Measurements from ENCODE around the gene SPP1.

SPP1 gene

DNA sequence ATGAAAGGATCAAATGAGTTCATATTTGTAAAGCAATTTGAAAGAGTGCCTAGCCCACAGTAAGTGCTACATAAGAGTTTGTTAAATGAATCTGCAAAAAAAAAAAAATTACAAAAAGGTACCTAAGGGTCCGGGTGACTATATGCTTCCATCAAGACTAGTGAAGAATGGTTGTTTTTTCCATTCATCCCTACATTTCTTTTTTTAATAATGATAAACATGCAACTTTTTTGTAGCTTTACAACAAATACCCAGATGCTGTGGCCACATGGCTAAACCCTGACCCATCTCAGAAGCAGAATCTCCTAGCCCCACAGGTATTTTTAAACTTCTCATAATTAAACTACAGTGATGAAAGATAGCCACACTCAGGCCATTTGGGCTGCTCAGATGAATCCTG lies 4.3 kb downstream of the SPP1 start:
- H3K9me3 ChIP-seq (ENCODE audit: control insufficient read depth, insufficient read depth, low read depth, low read length): no peaks in the 10 kb centered on the region
- H3K27ac ChIP-seq (ENCODE audit: extremely low read depth, low read depth, low read length): no peak overlapping the region
- no peak for TF ChIP-seq ZNF544 (tag by site-specific recombination; IDR thresholded peaks at IDR 0.05)
- no peak for TF ChIP-seq SP3 (tag by site-specific recombination; IDR thresholded peaks at IDR 0.05)
- no peak for TF ChIP-seq ZNF658 (tag by site-specific recombination; IDR thresholded peaks at IDR 0.05)
- no peak for TF ChIP-seq ZFP3 (tag by site-specific recombination; IDR thresholded peaks at IDR 0.05; ENCODE audit: low read depth)
- H3K4me1 ChIP-seq (ENCODE audit: control insufficient read depth, insufficient read depth, low read length): no peaks in the 10 kb centered on the region
- no peak overlapping the region for H3K4me3 ChIP-seq (ENCODE audit: low read depth, low read length)
- ChIA-PET CTCF (interaction anchor here (0.6 to 0.7 kb wide), 2 partner anchors 62 to 949 kb away, joined by 3 read pairs; no protein-coding TSS in a partner anchor), POLR2A (no interaction called here)
- H3K36me3 ChIP-seq (ENCODE audit: control insufficient read depth in 2 of 2, insufficient read depth in 1 of 2, low read length in 2 of 2): no peaks in the 10 kb centered on the region

DNA sequence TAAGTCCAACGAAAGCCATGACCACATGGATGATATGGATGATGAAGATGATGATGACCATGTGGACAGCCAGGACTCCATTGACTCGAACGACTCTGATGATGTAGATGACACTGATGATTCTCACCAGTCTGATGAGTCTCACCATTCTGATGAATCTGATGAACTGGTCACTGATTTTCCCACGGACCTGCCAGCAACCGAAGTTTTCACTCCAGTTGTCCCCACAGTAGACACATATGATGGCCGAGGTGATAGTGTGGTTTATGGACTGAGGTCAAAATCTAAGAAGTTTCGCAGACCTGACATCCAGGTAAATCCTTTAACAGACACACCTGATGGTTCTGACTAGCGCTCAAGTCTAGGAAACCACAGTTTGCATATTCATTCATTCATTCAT lies 6.0 kb downstream of the SPP1 start:
- POLR2A ChIA-PET: no interaction called here
- Histone ChIP-seq H3K27ac (ENCODE audit: extremely low read depth, low read depth, low read length) (no peak overlapping the region), H3K36me3 (ENCODE audit: control insufficient read depth in 2 of 2, insufficient read depth in 1 of 2, low read length in 2 of 2) (no peaks in the 10 kb centered on the region), H3K9me3 (ENCODE audit: control insufficient read depth, insufficient read depth, low read depth, low read length) (no peaks in the 10 kb centered on the region), H3K4me3 (ENCODE audit: low read depth, low read length) (no peak overlapping the region), H3K4me1 (ENCODE audit: control insufficient read depth, insufficient read depth, low read length) (no peaks in the 10 kb centered on the region)
- CTCF ChIA-PET: no interaction called here
- TF ChIP-seq ZNF610 (tag by site-specific recombination; IDR thresholded peaks at IDR 0.05; ENCODE audit: borderline replicate concordance) (no peak), WT1 (tag by site-specific recombination; IDR thresholded peaks at IDR 0.05) (no peak), ZNF202 (tag by site-specific recombination; IDR thresholded peaks at IDR 0.05; ENCODE audit: borderline replicate concordance) (no peak)
- TF ChIP-seq, protein P1, sequence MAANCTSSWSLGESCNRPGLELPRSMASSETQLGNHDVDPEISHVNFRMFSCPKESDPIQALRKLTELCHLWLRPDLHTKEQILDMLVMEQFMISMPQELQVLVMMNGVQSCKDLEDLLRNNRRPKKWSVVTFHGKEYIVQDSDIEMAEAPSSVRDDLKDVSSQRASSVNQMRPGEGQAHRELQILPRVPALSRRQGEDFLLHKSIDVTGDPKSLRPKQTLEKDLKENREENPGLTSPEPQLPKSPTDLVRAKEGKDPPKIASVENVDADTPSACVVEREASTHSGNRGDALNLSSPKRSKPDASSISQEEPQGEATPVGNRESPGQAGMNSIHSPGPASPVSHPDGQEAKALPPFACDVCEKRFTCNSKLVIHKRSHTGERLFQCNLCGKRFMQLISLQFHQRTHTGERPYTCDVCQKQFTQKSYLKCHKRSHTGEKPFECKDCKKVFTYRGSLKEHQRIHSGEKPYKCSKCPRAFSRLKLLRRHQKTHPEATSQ (tag by site-specific recombination; IDR thresholded peaks at IDR 0.05): no peak
- TF ChIP-seq, protein P2, sequence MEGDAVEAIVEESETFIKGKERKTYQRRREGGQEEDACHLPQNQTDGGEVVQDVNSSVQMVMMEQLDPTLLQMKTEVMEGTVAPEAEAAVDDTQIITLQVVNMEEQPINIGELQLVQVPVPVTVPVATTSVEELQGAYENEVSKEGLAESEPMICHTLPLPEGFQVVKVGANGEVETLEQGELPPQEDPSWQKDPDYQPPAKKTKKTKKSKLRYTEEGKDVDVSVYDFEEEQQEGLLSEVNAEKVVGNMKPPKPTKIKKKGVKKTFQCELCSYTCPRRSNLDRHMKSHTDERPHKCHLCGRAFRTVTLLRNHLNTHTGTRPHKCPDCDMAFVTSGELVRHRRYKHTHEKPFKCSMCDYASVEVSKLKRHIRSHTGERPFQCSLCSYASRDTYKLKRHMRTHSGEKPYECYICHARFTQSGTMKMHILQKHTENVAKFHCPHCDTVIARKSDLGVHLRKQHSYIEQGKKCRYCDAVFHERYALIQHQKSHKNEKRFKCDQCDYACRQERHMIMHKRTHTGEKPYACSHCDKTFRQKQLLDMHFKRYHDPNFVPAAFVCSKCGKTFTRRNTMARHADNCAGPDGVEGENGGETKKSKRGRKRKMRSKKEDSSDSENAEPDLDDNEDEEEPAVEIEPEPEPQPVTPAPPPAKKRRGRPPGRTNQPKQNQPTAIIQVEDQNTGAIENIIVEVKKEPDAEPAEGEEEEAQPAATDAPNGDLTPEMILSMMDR (tag by site-specific recombination; IDR thresholded peaks at IDR 0.05): no peak

DNA sequence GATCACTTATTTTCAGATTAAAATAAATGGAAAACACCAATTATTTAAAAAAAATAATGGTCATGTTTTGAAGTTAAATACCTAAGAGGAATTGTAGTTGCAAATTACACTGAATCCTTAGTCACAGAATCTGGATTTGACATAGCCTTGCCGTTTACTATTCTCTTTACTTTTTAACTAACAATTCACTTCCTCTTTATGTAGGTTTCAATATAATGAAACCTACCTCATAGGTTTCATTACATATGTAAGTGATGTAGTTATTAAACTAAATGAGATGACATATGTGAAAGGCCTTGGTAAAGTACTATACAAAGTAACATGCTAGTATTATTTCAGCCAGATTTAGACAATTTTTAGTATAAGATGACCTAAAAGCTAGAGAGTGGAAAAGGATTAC lies 6.5 kb downstream of the SPP1 start:
- Histone ChIP-seq H3K27ac (ENCODE audit: extremely low read depth, low read depth, low read length) (no peak overlapping the region), H3K9me3 (ENCODE audit: control insufficient read depth, insufficient read depth, low read depth, low read length) (no peaks in the 10 kb centered on the region), H3K4me3 (ENCODE audit: low read depth, low read length) (no peak overlapping the region), H3K36me3 (ENCODE audit: control insufficient read depth in 2 of 2, insufficient read depth in 1 of 2, low read length in 2 of 2) (no peaks in the 10 kb centered on the region), H3K4me1 (ENCODE audit: control insufficient read depth, insufficient read depth, low read length) (no peaks in the 10 kb centered on the region)
- TF ChIP-seq ZBTB48 (tag by site-specific recombination; IDR thresholded peaks at IDR 0.05): no peak
- TF ChIP-seq, protein P3, sequence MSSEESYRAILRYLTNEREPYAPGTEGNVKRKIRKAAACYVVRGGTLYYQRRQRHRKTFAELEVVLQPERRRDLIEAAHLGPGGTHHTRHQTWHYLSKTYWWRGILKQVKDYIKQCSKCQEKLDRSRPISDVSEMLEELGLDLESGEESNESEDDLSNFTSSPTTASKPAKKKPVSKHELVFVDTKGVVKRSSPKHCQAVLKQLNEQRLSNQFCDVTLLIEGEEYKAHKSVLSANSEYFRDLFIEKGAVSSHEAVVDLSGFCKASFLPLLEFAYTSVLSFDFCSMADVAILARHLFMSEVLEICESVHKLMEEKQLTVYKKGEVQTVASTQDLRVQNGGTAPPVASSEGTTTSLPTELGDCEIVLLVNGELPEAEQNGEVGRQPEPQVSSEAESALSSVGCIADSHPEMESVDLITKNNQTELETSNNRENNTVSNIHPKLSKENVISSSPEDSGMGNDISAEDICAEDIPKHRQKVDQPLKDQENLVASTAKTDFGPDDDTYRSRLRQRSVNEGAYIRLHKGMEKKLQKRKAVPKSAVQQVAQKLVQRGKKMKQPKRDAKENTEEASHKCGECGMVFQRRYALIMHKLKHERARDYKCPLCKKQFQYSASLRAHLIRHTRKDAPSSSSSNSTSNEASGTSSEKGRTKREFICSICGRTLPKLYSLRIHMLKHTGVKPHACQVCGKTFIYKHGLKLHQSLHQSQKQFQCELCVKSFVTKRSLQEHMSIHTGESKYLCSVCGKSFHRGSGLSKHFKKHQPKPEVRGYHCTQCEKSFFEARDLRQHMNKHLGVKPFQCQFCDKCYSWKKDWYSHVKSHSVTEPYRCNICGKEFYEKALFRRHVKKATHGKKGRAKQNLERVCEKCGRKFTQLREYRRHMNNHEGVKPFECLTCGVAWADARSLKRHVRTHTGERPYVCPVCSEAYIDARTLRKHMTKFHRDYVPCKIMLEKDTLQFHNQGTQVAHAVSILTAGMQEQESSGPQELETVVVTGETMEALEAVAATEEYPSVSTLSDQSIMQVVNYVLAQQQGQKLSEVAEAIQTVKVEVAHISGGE (tag by site-specific recombination; conservative IDR thresholded peaks at IDR 0.05; ENCODE audit: low read depth): no peak
- TF ChIP-seq OVOL3 (tag by site-specific recombination; IDR thresholded peaks at IDR 0.05): no peak
- TF ChIP-seq, protein P4, sequence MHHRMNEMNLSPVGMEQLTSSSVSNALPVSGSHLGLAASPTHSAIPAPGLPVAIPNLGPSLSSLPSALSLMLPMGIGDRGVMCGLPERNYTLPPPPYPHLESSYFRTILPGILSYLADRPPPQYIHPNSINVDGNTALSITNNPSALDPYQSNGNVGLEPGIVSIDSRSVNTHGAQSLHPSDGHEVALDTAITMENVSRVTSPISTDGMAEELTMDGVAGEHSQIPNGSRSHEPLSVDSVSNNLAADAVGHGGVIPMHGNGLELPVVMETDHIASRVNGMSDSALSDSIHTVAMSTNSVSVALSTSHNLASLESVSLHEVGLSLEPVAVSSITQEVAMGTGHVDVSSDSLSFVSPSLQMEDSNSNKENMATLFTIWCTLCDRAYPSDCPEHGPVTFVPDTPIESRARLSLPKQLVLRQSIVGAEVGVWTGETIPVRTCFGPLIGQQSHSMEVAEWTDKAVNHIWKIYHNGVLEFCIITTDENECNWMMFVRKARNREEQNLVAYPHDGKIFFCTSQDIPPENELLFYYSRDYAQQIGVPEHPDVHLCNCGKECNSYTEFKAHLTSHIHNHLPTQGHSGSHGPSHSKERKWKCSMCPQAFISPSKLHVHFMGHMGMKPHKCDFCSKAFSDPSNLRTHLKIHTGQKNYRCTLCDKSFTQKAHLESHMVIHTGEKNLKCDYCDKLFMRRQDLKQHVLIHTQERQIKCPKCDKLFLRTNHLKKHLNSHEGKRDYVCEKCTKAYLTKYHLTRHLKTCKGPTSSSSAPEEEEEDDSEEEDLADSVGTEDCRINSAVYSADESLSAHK (tag by site-specific recombination; IDR thresholded peaks at IDR 0.05): no peak
- no peak for TF ChIP-seq ZNF202 (tag by site-specific recombination; IDR thresholded peaks at IDR 0.05; ENCODE audit: borderline replicate concordance)
- TF ChIP-seq ZNF555 (tag by site-specific recombination; conservative IDR thresholded peaks at IDR 0.05): no peak
- no peak for TF ChIP-seq ZNF239 (tag by site-specific recombination; IDR thresholded peaks at IDR 0.05)
- TF ChIP-seq ZNF19 (tag by site-specific recombination; IDR thresholded peaks at IDR 0.05; ENCODE audit: low read depth): no peak
- TF ChIP-seq KLF1 (tag by site-specific recombination; IDR thresholded peaks at IDR 0.05): no peak
- no peak for TF ChIP-seq ZSCAN16 (tag by site-specific recombination; IDR thresholded peaks at IDR 0.05)
- TF ChIP-seq, protein P5, sequence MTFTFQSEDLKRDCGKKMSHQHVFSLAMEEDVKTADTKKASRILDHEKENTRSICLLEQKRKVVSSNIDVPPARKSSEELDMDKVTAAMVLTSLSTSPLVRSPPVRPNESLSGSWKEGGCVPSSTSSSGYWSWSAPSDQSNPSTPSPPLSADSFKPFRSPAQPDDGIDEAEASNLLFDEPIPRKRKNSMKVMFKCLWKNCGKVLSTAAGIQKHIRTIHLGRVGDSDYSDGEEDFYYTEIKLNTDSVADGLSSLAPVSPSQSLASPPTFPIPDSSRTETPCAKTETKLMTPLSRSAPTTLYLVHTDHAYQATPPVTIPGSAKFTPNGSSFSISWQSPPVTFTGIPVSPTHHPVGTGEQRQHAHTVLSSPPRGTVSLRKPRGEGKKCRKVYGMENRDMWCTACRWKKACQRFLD (tag by site-specific recombination; IDR thresholded peaks at IDR 0.05): no peak
- ChIA-PET POLR2A (no interaction called here), CTCF (no interaction called here)
